Gastroesophageal sphincter (tissue), 3 donors: ENCODE results near the gene FNTB.

Experiments
- POLR2A ChIP-seq, 2 donors: fragments of 450-650 bp; IDR thresholded peaks; one replicate each; pipeline ENCODE4 v1.6.1; 2017; ENCODE audit warnings: antibody characterized with exemption in 2 of 2, mild to moderate bottlenecking in 2 of 2, moderate library complexity in 1 of 2
- POLR2AphosphoS5 ChIP-seq: sonication (generic); formaldehyde crosslinking; IDR thresholded peaks from one replicate; pipeline ENCODE4 v1.6.1; 2017; ENCODE audit warnings: antibody characterized with exemption
- TF ChIP-seq, protein P1 (sequence below), 4 experiments: fragments of 200-600 bp in 2 of 4; fragments of 450-650 bp in 2 of 4; sonication (generic) in 1 of 4; IDR thresholded peaks; one replicate each; pipeline ENCODE4 v1.5.1; 2017 to 2019; ENCODE audit warnings: antibody characterized with exemption in 4 of 4, mild to moderate bottlenecking in 2 of 4, moderate library complexity in 2 of 4

DNA sequence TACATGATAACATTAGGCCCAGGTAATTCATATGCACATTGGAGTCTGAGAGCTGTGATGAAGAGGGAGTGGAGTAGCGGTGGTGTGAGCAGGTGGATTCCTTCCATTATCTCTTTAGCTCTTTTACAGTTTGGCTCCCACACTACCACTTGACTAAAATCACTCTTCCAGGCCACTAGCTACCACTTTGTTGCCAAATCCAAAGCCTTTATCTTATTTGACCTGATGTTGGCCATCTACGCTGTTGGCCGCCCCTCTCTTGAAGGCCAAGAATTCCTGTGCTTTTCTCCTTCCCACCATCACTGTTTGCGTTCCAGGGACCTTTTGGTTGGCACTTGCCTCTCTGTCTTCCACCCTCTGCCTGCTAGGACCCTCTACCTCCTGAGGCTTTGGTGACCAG lies 119.6 kb downstream of the FNTB start:
- TF ChIP-seq, protein P1, sequence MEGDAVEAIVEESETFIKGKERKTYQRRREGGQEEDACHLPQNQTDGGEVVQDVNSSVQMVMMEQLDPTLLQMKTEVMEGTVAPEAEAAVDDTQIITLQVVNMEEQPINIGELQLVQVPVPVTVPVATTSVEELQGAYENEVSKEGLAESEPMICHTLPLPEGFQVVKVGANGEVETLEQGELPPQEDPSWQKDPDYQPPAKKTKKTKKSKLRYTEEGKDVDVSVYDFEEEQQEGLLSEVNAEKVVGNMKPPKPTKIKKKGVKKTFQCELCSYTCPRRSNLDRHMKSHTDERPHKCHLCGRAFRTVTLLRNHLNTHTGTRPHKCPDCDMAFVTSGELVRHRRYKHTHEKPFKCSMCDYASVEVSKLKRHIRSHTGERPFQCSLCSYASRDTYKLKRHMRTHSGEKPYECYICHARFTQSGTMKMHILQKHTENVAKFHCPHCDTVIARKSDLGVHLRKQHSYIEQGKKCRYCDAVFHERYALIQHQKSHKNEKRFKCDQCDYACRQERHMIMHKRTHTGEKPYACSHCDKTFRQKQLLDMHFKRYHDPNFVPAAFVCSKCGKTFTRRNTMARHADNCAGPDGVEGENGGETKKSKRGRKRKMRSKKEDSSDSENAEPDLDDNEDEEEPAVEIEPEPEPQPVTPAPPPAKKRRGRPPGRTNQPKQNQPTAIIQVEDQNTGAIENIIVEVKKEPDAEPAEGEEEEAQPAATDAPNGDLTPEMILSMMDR (IDR thresholded peaks at IDR 0.05) = no peak
- TF ChIP-seq POLR2AphosphoS5 = no peak
- no peak for TF ChIP-seq POLR2A (IDR thresholded peaks at IDR 0.05)
